ENCODE data around the gene GXYLT1.

- TF ChIP-seq EZH2phosphoT487 (IDR thresholded peaks at IDR 0.05; ENCODE audit: insufficient read depth, low read depth) = no peak
- TF ChIP-seq EZH2 (IDR thresholded peaks at IDR 0.05; ENCODE audit: insufficient read depth, poor library complexity, severe bottlenecking) = no peak
These were observed 105.5 kb downstream of the GXYLT1 start for GRCh38 chr12:42039176-42039575.

Data from GM23248 (cell line).